H1 (cell line): Measurements from ENCODE around the gene NFKBIZ. TPM values are rescaled to one million over a fixed set of nuclear protein-coding genes. Genes with fewer than 3 reads are reported as not detected.
A peak's percentile ranks its signal among the peaks of the same experiment; 100 is the strongest.

Source experiments
- CTCF ChIA-PET: fragments of 300-600 bp; sonication (Branson Sonifier 250); formaldehyde crosslinking; loops from one replicate; lab custom pipeline; 2021; ENCODE audit not compliant: partially characterized antibody; lab: Charles Lee
- POLR2A ChIA-PET: fragments of 300-600 bp; sonication (Branson Sonifier 250); formaldehyde crosslinking; loops from one replicate; lab custom pipeline; 2021; ENCODE audit warnings: inconsistent platforms; ENCODE audit not compliant: partially characterized antibody; lab: Charles Lee
- DNase-seq, 2 experiments: peaks; one replicate each; pipeline versions ENCODE4 v3.0.0 to v3.0.0-alpha.2; 2010 to 2022; ENCODE audit warnings: low spot score in 2 of 2, low read depth in 1 of 2, mixed read lengths in 1 of 2
- FAIRE-seq: peaks from 2 replicates; lab custom pipeline; 2011; peaks lifted over from hg19 to GRCh38; lab: Jason Lieb, UNC
- H2AFZ ChIP-seq: 2 replicates; pipeline ENCODE4 v1.8.1; 2012; ENCODE audit warnings: low read length, inconsistent platforms
- H2AK5ac ChIP-seq: 2 replicates; pipeline ENCODE4 v1.6.1; 2013; ENCODE audit warnings: low read depth, low read length
- H2BK120ac ChIP-seq: replicated peaks from 2 replicates; pipeline ENCODE3; 2013; ENCODE audit warnings: low read depth, low read length, inconsistent platforms
- H2BK12ac ChIP-seq: 2 replicates; pipeline ENCODE4 v1.6.1; 2013; ENCODE audit warnings: low read depth, low read length
- H2BK15ac ChIP-seq: 2 replicates; pipeline ENCODE4 v1.6.1; 2013; ENCODE audit warnings: low read length
- H2BK20ac ChIP-seq: 2 replicates; pipeline ENCODE4 v1.6.1; 2013; ENCODE audit warnings: low read length
- H2BK5ac ChIP-seq: 2 replicates; pipeline ENCODE4 v1.6.1; 2013; ENCODE audit warnings: low read depth, low read length
- H3K14ac ChIP-seq: 2 replicates; pipeline ENCODE4 v1.6.1; 2013; ENCODE audit warnings: inconsistent platforms; ENCODE audit not compliant: insufficient read length
- H3K18ac ChIP-seq: 2 replicates; pipeline ENCODE4 v1.6.1; 2013; ENCODE audit warnings: low read length; ENCODE audit errors: extremely low read depth
- H3K23ac ChIP-seq: 2 replicates; pipeline ENCODE4 v1.6.1; 2013; ENCODE audit warnings: inconsistent platforms; ENCODE audit not compliant: insufficient read length
- H3K23me2 ChIP-seq: 2 replicates; pipeline ENCODE4 v1.6.1; 2013; ENCODE audit warnings: low read depth, low read length
- H3K27ac ChIP-seq: 2 replicates; pipeline ENCODE4 v1.6.1; 2011; ENCODE audit warnings: low read depth, low read length, inconsistent platforms
- H3K27me3 ChIP-seq, 4 experiments: replicated peaks in 1 of 4; 1 replicate in 1 of 4; 2 replicates in 3 of 4; pipeline versions ENCODE4 v1.6.1 to v1.8.1; 2011 to 2013; ENCODE audit warnings: low read length in 3 of 4, mild to moderate bottlenecking in 3 of 4, inconsistent platforms in 2 of 4, mixed read lengths in 2 of 4, moderate library complexity in 1 of 4; ENCODE audit not compliant: control insufficient read depth in 3 of 4, insufficient read depth in 3 of 4; ENCODE audit errors: extremely low read depth in 1 of 4
- H3K36me3 ChIP-seq, 4 experiments: 2 replicates each; pipeline versions ENCODE4 v1.6.1 to v1.8.1; 2011 to 2013; ENCODE audit warnings: mild to moderate bottlenecking in 4 of 4, low read length in 3 of 4, moderate library complexity in 2 of 4, control low read depth in 1 of 4, inconsistent platforms in 1 of 4; ENCODE audit not compliant: insufficient read depth in 4 of 4, control insufficient read depth in 2 of 4
- H3K4ac ChIP-seq: replicated peaks from 2 replicates; pipeline ENCODE3; 2013; ENCODE audit warnings: low read length, low read depth, mixed read lengths, inconsistent platforms; ENCODE audit not compliant: insufficient read length
- H3K4me1 ChIP-seq, 4 experiments: replicated peaks in 1 of 4; 1 replicate in 1 of 4; 2 replicates in 3 of 4; pipeline versions ENCODE4 v1.6.1 to v1.8.1; 2011 to 2013; ENCODE audit warnings: low read length in 3 of 4, inconsistent platforms in 2 of 4, mixed read lengths in 1 of 4; ENCODE audit not compliant: insufficient read depth in 4 of 4, control insufficient read depth in 3 of 4
- H3K4me2 ChIP-seq, 2 experiments: 2 replicates each; pipeline versions ENCODE4 v1.6.1 to v1.8.1; 2011 to 2013; ENCODE audit warnings: low read depth in 2 of 2, low read length in 2 of 2, control low read depth in 1 of 2, inconsistent platforms in 1 of 2, mild to moderate bottlenecking in 1 of 2; ENCODE audit not compliant: insufficient read depth in 1 of 2
- H3K4me3 ChIP-seq, 4 experiments: fragments of 200-600, 300-600 bp in 1 of 4; sonication (generic), shearing (Covaris generic), sonication (Bioruptor Twin) in 1 of 4; 2 replicates each; pipeline versions ENCODE4 v1.5.1 to v1.8.1; 2011 to 2016; ENCODE audit warnings: low read length in 4 of 4, low read depth in 3 of 4, control low read depth in 2 of 4, inconsistent platforms in 2 of 4, mild to moderate bottlenecking in 2 of 4, mixed read lengths in 1 of 4, moderate library complexity in 1 of 4; ENCODE audit not compliant: insufficient read depth in 2 of 4; ENCODE audit errors: extremely low read depth in 1 of 4
- H3K56ac ChIP-seq: replicated peaks from 2 replicates; pipeline ENCODE3; 2013; ENCODE audit warnings: low read depth, mild to moderate bottlenecking, mixed read lengths, low read length, inconsistent platforms; ENCODE audit not compliant: insufficient read length
- H3K79me1 ChIP-seq: 2 replicates; pipeline ENCODE4 v1.6.1; 2013; ENCODE audit warnings: low read depth, low read length, control low read depth
- H3K79me2 ChIP-seq, 2 experiments: 2 replicates each; pipeline versions ENCODE4 v1.6.1 to v1.8.1; 2012 to 2013; ENCODE audit warnings: low read length in 2 of 2, mild to moderate bottlenecking in 2 of 2, inconsistent platforms in 1 of 2; ENCODE audit not compliant: insufficient read depth in 2 of 2, control insufficient read depth in 1 of 2
- H3K9ac ChIP-seq, 4 experiments: replicated peaks in 1 of 4; 1 replicate in 1 of 4; 2 replicates in 3 of 4; pipeline versions ENCODE4 v1.6.1 to v1.8.1; 2011 to 2013; ENCODE audit warnings: low read depth in 3 of 4, low read length in 3 of 4, control low read depth in 2 of 4, mild to moderate bottlenecking in 2 of 4, moderate library complexity in 2 of 4, inconsistent platforms in 1 of 4; ENCODE audit errors: extremely low read depth in 1 of 4
- H3K9me3 ChIP-seq, 2 experiments: 2 replicates each; pipeline versions ENCODE4 v1.6.1 to v1.8.1; 2012 to 2013; ENCODE audit warnings: mild to moderate bottlenecking in 2 of 2, moderate library complexity in 2 of 2, control low read depth in 1 of 2, inconsistent platforms in 1 of 2, low read depth in 1 of 2, low read length in 1 of 2, mixed read lengths in 1 of 2; ENCODE audit not compliant: insufficient read depth in 2 of 2
- H4K20me1 ChIP-seq, 2 experiments: replicated peaks in 1 of 2; 2 replicates each; pipeline versions ENCODE3 to v1.8.1; 2011 to 2013; ENCODE audit warnings: inconsistent platforms in 2 of 2, low read length in 2 of 2, mild to moderate bottlenecking in 1 of 2; ENCODE audit not compliant: insufficient read depth in 2 of 2, control insufficient read depth in 1 of 2
- H4K5ac ChIP-seq: 2 replicates; pipeline ENCODE4 v1.6.1; 2013; ENCODE audit warnings: low read length, low read depth, mixed read lengths, inconsistent platforms; ENCODE audit not compliant: insufficient read length
- H4K8ac ChIP-seq: 2 replicates; pipeline ENCODE4 v1.8.0; 2013; ENCODE audit warnings: mild to moderate bottlenecking, moderate library complexity, low read length, inconsistent platforms; ENCODE audit not compliant: insufficient read depth; ENCODE audit errors: extremely low read depth
- H4K91ac ChIP-seq: replicated peaks from 2 replicates; pipeline ENCODE3; 2013; ENCODE audit warnings: low read length, mixed read lengths, inconsistent platforms; ENCODE audit not compliant: insufficient read length
- JUN ChIP-seq: IDR thresholded peaks from 2 replicates; pipeline ENCODE4 v1.6.1; 2011; ENCODE audit warnings: low read depth, mild to moderate bottlenecking, improper control_type of control experiment, low read length
- KDM4A ChIP-seq: IDR thresholded peaks from one replicate; pipeline ENCODE4 v1.7.1; 2012; ENCODE audit warnings: low read depth, mild to moderate bottlenecking, moderate library complexity, low read length, inconsistent platforms; ENCODE audit not compliant: severe bottlenecking
- MAX ChIP-seq: IDR thresholded peaks from 2 replicates; pipeline ENCODE4 v1.6.1; 2012; ENCODE audit warnings: inconsistent platforms
- RFX5 ChIP-seq: IDR thresholded peaks from 2 replicates; pipeline ENCODE4 v1.6.1; 2011; ENCODE audit warnings: low read depth, low read length, improper control_type of control experiment, borderline replicate concordance
- RXRA ChIP-seq: IDR thresholded peaks from 2 replicates; pipeline ENCODE4 v1.6.1; 2011; ENCODE audit warnings: low read depth, mild to moderate bottlenecking, low read length, moderate library complexity; ENCODE audit not compliant: insufficient read depth
- TEAD4 ChIP-seq: IDR thresholded peaks from 2 replicates; pipeline ENCODE4 v1.6.1; 2012; ENCODE audit warnings: low read depth, low read length, inconsistent platforms, mixed read lengths
- WGBS, 2 experiments: shearing (Covaris generic) in 1 of 2; methylation state at CpG; one replicate each; pipeline versions ENCODE4 v1.1.6 to v1.1.7; 2013 to 2015; ENCODE audit warnings: low lambda C conversion rate in 2 of 2, mixed read lengths in 2 of 2, inconsistent platforms in 1 of 2, low coverage in 1 of 2, missing lambda C conversion rate in 1 of 2; ENCODE audit not compliant: insufficient replicate concordance in 2 of 2, insufficient coverage in 1 of 2, insufficient read length in 1 of 2; ENCODE audit errors: extremely low coverage in 1 of 2, missing lambda C conversion rate in 1 of 2; 5-methylcytosine and 5-hydroxymethylcytosine counted together
- polyA plus RNA-seq, 7 experiments: library from polyadenylated mRNA; depleted of rRNA in 3 of 7; stranded (reverse) in 5 of 7; unstranded in 2 of 7; fragments of >200 nt in 5 of 7; fragments of 200-250 nt in 2 of 7; gene quantifications; 1 replicate in 5 of 7; 2 replicates in 1 of 7; 4 replicates in 1 of 7; pipeline versions ENCODE4 v1.2.1 to v1.2.3, GENCODE V29; 2011 to 2013; ENCODE audit warnings: missing spikeins in 2 of 7, mixed read lengths in 2 of 7
- total RNA-seq: library from RNA; stranded (reverse); fragmentation: NEBNext Ultra II Directional; extraction: Animal tissue kit (Norgen Biotek cat#: 25700); gene quantifications from 2 replicates; pipeline ENCODE4 v1.2.1, GENCODE V29; 2021

NFKBIZ gene
- total and polyA plus RNA-seq, 2 of the 8 experiments (the other 6 are each of a cell fraction or from before 2014, with no cell fraction given) = 7.2 to 24.5 TPM

GRCh38 chr3:101898039-101898438, 48.7 kb downstream of the NFKBIZ start:
- H3K4ac ChIP-seq = no peak overlapping the region
- H3K56ac ChIP-seq = no peak overlapping the region
- H3K27ac ChIP-seq = no peak overlapping the region
- no peaks in the 10 kb centered on the region for H3K79me2 ChIP-seq
- H3K14ac ChIP-seq = no peak overlapping the region
- H3K23ac ChIP-seq = no peak overlapping the region
- 95% methylated on average over 2 of the region's 2 CpGs; no CpG with 5 or more reads in 1 of the 2 experiments for WGBS, 2 experiments
- H2BK5ac ChIP-seq = no peak overlapping the region
- no peaks in the 10 kb centered on the region for H3K9me3 ChIP-seq
- H4K8ac ChIP-seq = no peak overlapping the region; the same call in 1 of the 2 replicates
- no peaks in the 10 kb centered on the region for H3K36me3 ChIP-seq
- peaks cover 0 to 2% (median 0%) of the 10 kb centered on the region in 4 experiments; a peak in 1 of 7 replicates for H3K4me1 ChIP-seq
- FAIRE-seq = no peak
- no peak overlapping the region for H3K18ac ChIP-seq
- no peak overlapping the region for H3K4me2 ChIP-seq
- no peak overlapping the region for H2AFZ ChIP-seq
- no peak overlapping the region for H4K5ac ChIP-seq
- ChIA-PET POLR2A (no interaction called here), CTCF (no interaction called here)
- DNase-seq = no peak
- no peaks in the 10 kb centered on the region for H4K20me1 ChIP-seq
- no peak overlapping the region for H2BK15ac ChIP-seq
- H2BK120ac ChIP-seq = no peak overlapping the region
- H2BK12ac ChIP-seq = no peak overlapping the region
- no peak overlapping the region for H2AK5ac ChIP-seq
- no peak for TF ChIP-seq MAX
- no peak for TF ChIP-seq JUN
- TF ChIP-seq RXRA = no peak
- peak; percentile 43 for TF ChIP-seq RFX5
- TF ChIP-seq TEAD4 = no peak
- no peak for TF ChIP-seq KDM4A
- no peaks in the 10 kb centered on the region for H3K27me3 ChIP-seq
- H3K9ac ChIP-seq = no peak overlapping the region
- no peaks in the 10 kb centered on the region for H3K23me2 ChIP-seq
- no peak overlapping the region for H3K4me3 ChIP-seq
- no peaks in the 10 kb centered on the region for H3K79me1 ChIP-seq
- no peak overlapping the region for H2BK20ac ChIP-seq
- no peak overlapping the region for H4K91ac ChIP-seq
